GM18517 (cell line): Measurements from ENCODE around the gene MMP25.

Experiments
- ATAC-seq: cut with Tn5 transposase; IDR thresholded peaks from one replicate; pipeline ENCODE4 v1.9.1; 2021; ENCODE audit warnings: mild to moderate bottlenecking, moderate library complexity; ENCODE audit not compliant: unreplicated experiment

MMP25 gene

DNA sequence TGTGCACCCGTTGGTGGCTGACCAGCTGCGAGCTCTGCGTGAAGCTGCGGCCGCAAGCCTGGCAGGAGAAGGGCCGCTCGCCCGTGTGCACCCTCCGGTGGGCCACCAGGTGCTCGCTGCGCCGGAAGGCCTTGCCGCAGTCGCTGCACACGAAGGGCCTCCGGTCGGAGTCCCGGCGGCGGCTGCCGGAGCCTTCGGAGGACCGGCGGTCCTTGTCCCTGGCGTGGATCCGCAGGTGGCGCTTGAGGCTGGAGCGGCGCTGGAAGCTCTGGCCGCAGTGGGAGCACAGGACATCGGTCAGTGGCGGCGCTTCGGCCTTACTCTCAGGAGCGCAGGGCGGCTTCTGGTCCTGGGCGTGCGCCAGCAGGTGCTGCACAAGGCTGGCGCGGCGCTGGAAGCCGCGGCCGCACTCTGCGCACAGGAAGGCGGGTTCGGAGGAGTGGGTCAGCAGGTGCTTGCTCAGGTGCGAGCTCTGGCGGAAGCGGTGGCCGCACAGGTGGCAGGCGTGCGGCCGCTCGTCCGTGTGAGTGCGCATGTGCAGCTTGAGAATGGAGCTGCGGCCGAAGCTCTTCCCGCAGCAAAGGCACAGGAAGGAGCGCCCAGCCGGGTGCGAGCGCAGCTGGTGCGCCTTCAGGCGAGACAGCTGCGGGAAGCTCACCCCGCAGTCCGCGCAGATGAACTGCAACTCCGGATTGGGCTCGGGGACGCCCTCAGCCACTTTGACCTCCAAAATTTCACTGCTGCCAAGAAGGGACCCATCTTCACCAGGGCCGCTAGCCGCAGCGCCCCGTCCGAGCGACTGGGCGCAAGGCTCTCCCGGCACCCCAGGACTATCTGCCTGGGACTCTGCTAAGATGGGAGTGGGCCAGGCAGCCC lies 43.6 kb downstream of the MMP25 start:
- no peak for ATAC-seq

DNA sequence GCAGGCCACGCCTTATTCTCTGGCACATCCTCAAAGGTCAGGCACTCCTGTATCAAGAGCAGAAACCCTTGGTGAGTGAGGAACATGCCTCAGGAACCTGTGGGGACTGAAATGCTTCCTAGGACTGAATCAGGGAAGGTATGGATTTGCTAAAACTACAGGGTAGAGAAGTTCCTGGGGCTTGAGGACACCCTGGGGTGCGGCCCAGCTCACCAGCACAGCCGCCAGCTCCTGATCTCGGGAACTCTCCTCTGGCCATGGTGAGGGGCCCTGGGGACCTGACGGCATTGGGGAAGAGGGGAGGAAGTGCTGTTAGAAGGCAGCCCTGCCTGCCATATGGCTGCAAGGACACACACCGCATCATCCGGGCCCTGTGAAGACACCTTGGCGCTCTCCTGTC lies 45.2 kb downstream of the MMP25 start:
- ATAC-seq, result no peak

DNA sequence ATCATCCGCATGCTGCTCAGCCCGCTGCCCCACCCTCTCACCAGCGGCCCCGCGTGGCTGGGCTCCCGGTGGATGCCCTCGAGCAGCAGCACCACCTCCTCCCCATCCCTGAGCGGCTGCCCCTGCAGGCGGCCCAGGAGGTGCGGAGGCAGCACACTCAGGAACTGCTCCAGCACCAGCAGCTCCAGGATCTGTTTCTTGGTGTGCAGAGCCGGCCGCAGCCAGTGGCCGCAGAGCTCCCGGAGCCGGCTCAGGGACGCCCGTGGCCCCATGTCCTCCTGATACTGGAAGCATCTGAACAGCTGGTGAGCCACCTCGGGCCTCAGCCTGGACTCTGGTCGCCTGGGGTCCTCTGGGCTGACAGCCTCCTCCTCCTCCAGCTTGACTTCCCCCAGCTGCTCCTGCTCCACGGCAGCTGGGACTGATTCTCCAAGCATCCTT lies 46.2 kb downstream of the MMP25 start:
- no peak for ATAC-seq

GRCh38 chr16:3094289-3095027 lies 48.1 kb downstream of the MMP25 start:
- ATAC-seq, result no peak

- peak; percentile 70 for ATAC-seq
These were observed 49.5 kb downstream of the MMP25 start for GRCh38 chr16:3095869-3096268.

- no peak for ATAC-seq
These were observed 50.0 kb downstream of the MMP25 start for GRCh38 chr16:3096362-3096761.

DNA sequence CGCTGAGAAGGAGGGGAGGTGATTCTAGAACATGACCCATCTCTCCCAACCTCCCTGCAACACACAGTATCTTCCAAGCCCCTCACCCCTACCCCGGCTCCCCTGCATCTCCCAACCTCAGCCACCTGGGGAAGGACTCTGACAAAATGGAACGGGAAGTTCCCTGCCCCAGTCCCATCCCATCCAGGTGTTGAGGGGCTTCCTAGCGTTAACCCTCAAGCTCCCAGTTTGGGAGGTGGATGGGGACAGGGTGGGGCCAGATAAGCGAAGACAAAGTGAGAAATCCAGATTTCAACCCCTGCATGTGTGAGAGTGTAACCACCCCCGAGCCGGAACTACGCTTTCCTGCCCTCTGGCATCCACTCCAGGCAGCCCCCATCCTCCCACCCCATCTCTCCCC lies 50.9 kb downstream of the MMP25 start:
- ATAC-seq, result no peak

DNA sequence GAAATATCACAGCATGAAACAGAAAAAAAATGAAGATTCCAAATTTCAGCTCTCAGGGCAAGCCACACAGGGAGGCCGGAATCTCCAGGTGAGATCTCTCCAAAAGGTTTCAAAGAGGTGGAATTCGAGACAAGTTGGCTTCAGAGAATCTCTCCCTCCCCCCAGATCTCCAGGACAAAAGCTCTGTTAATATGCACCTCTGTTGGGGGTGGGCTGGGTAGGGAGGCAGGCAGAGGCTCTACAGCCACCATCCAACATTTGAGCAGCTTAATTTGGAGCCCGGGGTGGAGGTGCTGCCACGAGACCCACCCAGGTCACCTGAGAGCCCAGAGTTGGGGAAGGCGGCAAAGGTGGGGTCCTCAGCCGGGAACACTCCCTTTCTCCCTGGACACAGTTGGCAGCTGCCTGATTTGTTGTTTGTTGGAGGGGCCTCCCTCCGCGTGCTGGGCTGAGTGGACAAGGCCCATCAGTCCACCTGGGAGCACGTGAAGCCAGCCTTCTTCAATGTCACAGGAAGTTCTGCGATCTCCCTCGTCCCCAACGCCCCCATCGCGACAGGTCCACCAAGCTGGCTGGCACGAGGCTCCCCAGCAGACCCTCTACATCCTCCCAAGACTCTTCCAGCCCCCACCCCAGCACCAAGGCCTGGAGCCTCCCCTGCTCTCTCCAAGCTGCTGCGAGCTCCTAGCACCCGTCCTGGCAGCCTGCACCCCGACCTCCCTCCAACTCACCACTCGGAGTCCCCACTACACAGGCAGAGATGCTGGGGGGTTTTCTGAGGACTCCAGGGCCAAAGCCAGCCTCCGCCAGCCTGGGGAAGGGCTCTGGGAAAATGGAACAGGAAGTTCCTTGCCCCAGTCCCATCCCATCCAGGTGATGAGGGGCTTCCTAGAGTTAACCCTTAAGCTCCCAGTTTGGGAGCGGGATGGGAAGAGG lies 52.4 kb downstream of the MMP25 start, which contains the start of gene ZSCAN10:
ZSCAN10 (minus strand) TSS at position 836 of the 936 bp plus-strand sequence. CDS start 6,357 bp downstream, outside the sequence.
- no peak for ATAC-seq

GRCh38 chr16:3099395-3099731 lies 53.0 kb downstream of the MMP25 start:
- no peak for ATAC-seq

- ATAC-seq, result no peak
These were observed 53.6 kb downstream of the MMP25 start for GRCh38 chr16:3099732-3100499.

- ATAC-seq, result no peak
These were observed 54.9 kb downstream of the MMP25 start for GRCh38 chr16:3101018-3101840.

- no peak for ATAC-seq
These were observed 55.6 kb downstream of the MMP25 start for GRCh38 chr16:3101841-3102470.

GRCh38 chr16:3106205-3106928 lies 60.0 kb downstream of the MMP25 start:
- ATAC-seq, result peak; percentile 60
